Keratinocyte (primary cell): ENCODE results near the gene SYNE1. TPM values are rescaled to one million over a fixed set of nuclear protein-coding genes. Genes with fewer than 3 reads are reported as not detected.
"Not testable (repeated sequence)": the region's sequence is repeated elsewhere in the genome, so short reads cannot be mapped to it uniquely, and the experiment has no call there.

ENCODE experiments used
- DNase-seq: peaks from one replicate; pipeline ENCODE4 v3.0.0-alpha.2; 2011; ENCODE audit warnings: low read depth, missing footprints, low spot score
- FAIRE-seq: peaks from 2 replicates; lab custom pipeline; 2011; peaks lifted over from hg19 to GRCh38; lab: Jason Lieb, UNC
- H2AFZ ChIP-seq: 2 replicates; pipeline ENCODE4 v1.6.0; 2012; ENCODE audit warnings: low read length, control low read depth, inconsistent platforms; ENCODE audit not compliant: control insufficient read depth
- H3K27ac ChIP-seq: 2 replicates; pipeline ENCODE4 v1.5.1; 2011; ENCODE audit warnings: low read length; ENCODE audit not compliant: control insufficient read depth, insufficient read depth
- H3K27me3 ChIP-seq: 3 replicates; pipeline ENCODE4 v1.6.0; 2011; ENCODE audit warnings: low read length; ENCODE audit not compliant: control insufficient read depth, insufficient read depth; ENCODE audit errors: extremely low read depth
- H3K36me3 ChIP-seq, 2 experiments: 2 replicates in 1 of 2; 3 replicates in 1 of 2; pipeline ENCODE4 v1.5.1; 2011; ENCODE audit warnings: low read length in 2 of 2, mild to moderate bottlenecking in 1 of 2; ENCODE audit not compliant: control insufficient read depth in 2 of 2, insufficient read depth in 2 of 2; ENCODE audit errors: extremely low read depth in 1 of 2
- H3K4me1 ChIP-seq: 3 replicates; pipeline ENCODE4 v1.5.1; 2011; ENCODE audit warnings: low read length; ENCODE audit not compliant: control insufficient read depth, insufficient read depth; ENCODE audit errors: extremely low read depth
- H3K4me2 ChIP-seq: 3 replicates; pipeline ENCODE4 v1.6.0; 2011; ENCODE audit warnings: low read depth, low read length; ENCODE audit not compliant: control insufficient read depth, insufficient read depth; ENCODE audit errors: extremely low read depth
- H3K4me3 ChIP-seq, 3 experiments: fragments of 200-600 bp in 1 of 3; sonication (generic) in 1 of 3; 2 replicates in 2 of 3; 3 replicates in 1 of 3; pipeline ENCODE4 v1.5.1; 2011 to 2016; ENCODE audit warnings: low read length in 3 of 3, mild to moderate bottlenecking in 3 of 3, control low read depth in 2 of 3, inconsistent platforms in 1 of 3, low read depth in 1 of 3, mixed read lengths in 1 of 3, mixed run types in 1 of 3, moderate library complexity in 1 of 3; ENCODE audit not compliant: control insufficient read depth in 2 of 3, insufficient read depth in 2 of 3; ENCODE audit errors: extremely low read depth in 1 of 3
- H3K79me2 ChIP-seq: 2 replicates; pipeline ENCODE4 v1.6.0; 2012; ENCODE audit warnings: low read length; ENCODE audit not compliant: control insufficient read depth, insufficient read depth
- H3K9ac ChIP-seq: 3 replicates; pipeline ENCODE4 v1.6.0; 2011; ENCODE audit warnings: low read length; ENCODE audit not compliant: control insufficient read depth, insufficient read depth; ENCODE audit errors: extremely low read depth
- H3K9me1 ChIP-seq: 3 replicates; pipeline ENCODE4 v1.6.0; 2011; ENCODE audit warnings: low read length; ENCODE audit not compliant: control insufficient read depth, insufficient read depth; ENCODE audit errors: extremely low read depth
- H3K9me3 ChIP-seq: 2 replicates; pipeline ENCODE4 v1.5.1; 2012; ENCODE audit warnings: low read depth, low read length; ENCODE audit not compliant: control insufficient read depth
- H4K20me1 ChIP-seq: 3 replicates; pipeline ENCODE4 v1.6.0; 2011; ENCODE audit warnings: low read length; ENCODE audit not compliant: control insufficient read depth, insufficient read depth; ENCODE audit errors: extremely low read depth
- CTCF ChIP-seq, 3 experiments: IDR thresholded peaks in 1 of 3; conservative IDR thresholded peaks in 1 of 3; optimal IDR thresholded peaks in 1 of 3; 2 replicates in 2 of 3; 3 replicates in 1 of 3; pipeline versions ENCODE3 to v1.5.1; 2011; ENCODE audit warnings: low read length in 3 of 3, mild to moderate bottlenecking in 3 of 3, moderate library complexity in 2 of 3, control low read depth in 1 of 3, inconsistent platforms in 1 of 3; ENCODE audit not compliant: insufficient read depth in 2 of 3; ENCODE audit errors: extremely low read depth in 1 of 3
- EZH2 ChIP-seq: IDR thresholded peaks from one replicate; pipeline ENCODE4 v1.6.1; 2012; ENCODE audit warnings: inconsistent platforms, mild to moderate bottlenecking, low read length, moderate library complexity
- dilution Hi-C: fragments of 300-500 bp; cut with MboI; formaldehyde crosslinking; loops from one replicate; pipeline ENCODE4 v1.7.0; 2020; ENCODE audit warnings: low sequenced_read_pairs; ENCODE audit not compliant: extremely low pct_ligation_motif_present
- polyA plus RNA-seq, 5 experiments: library from polyadenylated mRNA; depleted of rRNA in 3 of 5; stranded (reverse) in 3 of 5; stranded (forward) in 1 of 5; unstranded in 1 of 5; fragments of >200 nt; gene quantifications; 1 replicate in 1 of 5; 2 replicates in 3 of 5; 3 replicates in 1 of 5; pipeline versions ENCODE4 v1.2.1 to v1.2.3, GENCODE V29; 2011 to 2012; ENCODE audit warnings: missing spikeins in 2 of 5, low read depth in 1 of 5, low replicate concordance in 1 of 5

Gene SYNE1
- polyA plus RNA-seq, 1 donor (not counting 4 experiments of a cell fraction or from before 2014, with no cell fraction given), result 4.0 TPM

GRCh38 chr6:152490971-152491378, 146.2 kb downstream of the SYNE1 start:
- dilution Hi-C loops, result not testable (repeated sequence)

GRCh38 chr6:152484806-152485205, 152.4 kb downstream of the SYNE1 start:
- Histone ChIP-seq H3K4me1 (no peaks in the 10 kb centered on the region), H3K4me2 (no peak overlapping the region), H3K9me3 (no peaks in the 10 kb centered on the region), H3K4me3 (no peak overlapping the region), H3K27me3 (no peaks in the 10 kb centered on the region), H4K20me1 (no peaks in the 10 kb centered on the region), H3K79me2 (no peaks in the 10 kb centered on the region), H3K9me1 (no peaks in the 10 kb centered on the region), H2AFZ (no peak overlapping the region), H3K9ac (no peak overlapping the region), H3K27ac (no peak overlapping the region), H3K36me3 (no peaks in the 10 kb centered on the region)
- no peak for DNase-seq
- dilution Hi-C loops, result no loop called here
- FAIRE-seq, result no peak
- TF ChIP-seq CTCF (optimal IDR thresholded peaks at IDR 0.05 in 1 of 3, IDR thresholded peaks at IDR 0.05 in 1 of 3, conservative IDR thresholded peaks at IDR 0.05 in 1 of 3; ENCODE audit: extremely low read depth in 1 of 3, insufficient read depth in 2 of 3, low read length in 3 of 3) (no peak), EZH2 (no peak)

More at GRCh38 chr6:152490971-152491378, 146.2 kb downstream of the SYNE1 start:
- peak; percentile 23 for DNase-seq
- H3K9ac ChIP-seq, H3K27ac ChIP-seq, H4K20me1 ChIP-seq, FAIRE-seq, H3K9me1 ChIP-seq, H3K4me3 ChIP-seq, H3K27me3 ChIP-seq, H3K4me1 ChIP-seq, H3K4me2 ChIP-seq, H3K36me3 ChIP-seq, H3K9me3 ChIP-seq, H3K79me2 ChIP-seq, H2AFZ ChIP-seq: not testable (repeated sequence)

- H3K4me1 ChIP-seq, result no peaks in the 10 kb centered on the region
- DNase-seq (no peak), FAIRE-seq (no peak)
- no peak overlapping the region for H3K27ac ChIP-seq
- H2AFZ ChIP-seq, result no peak overlapping the region
- no peaks in the 10 kb centered on the region for H3K79me2 ChIP-seq
- H3K27me3 ChIP-seq, result no peaks in the 10 kb centered on the region
- no peaks in the 10 kb centered on the region for H4K20me1 ChIP-seq
- H3K9ac ChIP-seq, result no peak overlapping the region
- H3K9me3 ChIP-seq, result no peaks in the 10 kb centered on the region
- dilution Hi-C loops, result no loop called here
- H3K4me3 ChIP-seq, result no peak overlapping the region
- no peaks in the 10 kb centered on the region for H3K36me3 ChIP-seq
- no peak overlapping the region for H3K4me2 ChIP-seq
- no peaks in the 10 kb centered on the region for H3K9me1 ChIP-seq
- TF ChIP-seq CTCF (optimal IDR thresholded peaks at IDR 0.05 in 1 of 3, IDR thresholded peaks at IDR 0.05 in 1 of 3, conservative IDR thresholded peaks at IDR 0.05 in 1 of 3; ENCODE audit: extremely low read depth in 1 of 3, insufficient read depth in 2 of 3, low read length in 3 of 3) (no peak), EZH2 (no peak)
Measured at GRCh38 chr6:152482289-152482688, 154.9 kb downstream of the SYNE1 start.
